Body of pancreas (tissue), 4 donors: ENCODE results near the gene LYSMD1.

Experiments used
- CTCF ChIP-seq, 7 experiments: fragments of 450-650 bp in 4 of 7; fragments of 200-600 bp in 3 of 7; sonication (generic) in 3 of 7; IDR thresholded peaks; one replicate each; pipeline ENCODE4 v1.5.1; 2016 to 2019; ENCODE audit warnings: antibody characterized with exemption in 7 of 7
- POLR2A ChIP-seq, 3 donors: fragments of 450-650 bp; IDR thresholded peaks; one replicate each; pipeline ENCODE4 v1.6.1; 2016; ENCODE audit warnings: antibody characterized with exemption in 3 of 3, mild to moderate bottlenecking in 2 of 3

GRCh38 chr1:151176514-151177045 is 10.9 kb upstream of the LYSMD1 start:
- TF ChIP-seq CTCF (IDR thresholded peaks at IDR 0.05) (no peak), POLR2A (IDR thresholded peaks at IDR 0.05) (no peak)
